Germinal center (tissue), 1 donor: ENCODE measurements around the gene PTRHD1.

Experiments
- DNase-seq: peaks from one replicate; pipeline ENCODE4 v3.0.0; 2012; ENCODE audit warnings: mixed read lengths, low spot score

PTRHD1 gene

DNA sequence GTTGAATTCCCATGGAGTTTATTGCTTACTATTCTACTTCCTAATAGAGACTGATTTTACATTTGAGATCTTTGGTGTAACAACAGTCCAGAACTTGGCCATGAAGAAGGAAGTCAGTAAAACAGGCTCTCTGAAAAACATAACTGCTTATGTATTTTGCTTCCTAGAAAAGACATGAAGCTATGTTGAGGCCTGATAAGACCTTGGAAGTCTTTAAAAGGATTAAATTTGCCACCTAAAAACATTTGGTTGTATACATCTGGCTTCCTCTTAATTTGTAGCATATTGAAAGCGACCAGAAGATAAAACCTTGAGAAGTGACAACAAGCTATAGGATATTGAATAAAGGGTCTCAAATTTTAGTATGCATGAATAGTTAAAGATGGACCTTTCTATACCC is 36.4 kb downstream of the PTRHD1 start:
- no peak for DNase-seq

DNA sequence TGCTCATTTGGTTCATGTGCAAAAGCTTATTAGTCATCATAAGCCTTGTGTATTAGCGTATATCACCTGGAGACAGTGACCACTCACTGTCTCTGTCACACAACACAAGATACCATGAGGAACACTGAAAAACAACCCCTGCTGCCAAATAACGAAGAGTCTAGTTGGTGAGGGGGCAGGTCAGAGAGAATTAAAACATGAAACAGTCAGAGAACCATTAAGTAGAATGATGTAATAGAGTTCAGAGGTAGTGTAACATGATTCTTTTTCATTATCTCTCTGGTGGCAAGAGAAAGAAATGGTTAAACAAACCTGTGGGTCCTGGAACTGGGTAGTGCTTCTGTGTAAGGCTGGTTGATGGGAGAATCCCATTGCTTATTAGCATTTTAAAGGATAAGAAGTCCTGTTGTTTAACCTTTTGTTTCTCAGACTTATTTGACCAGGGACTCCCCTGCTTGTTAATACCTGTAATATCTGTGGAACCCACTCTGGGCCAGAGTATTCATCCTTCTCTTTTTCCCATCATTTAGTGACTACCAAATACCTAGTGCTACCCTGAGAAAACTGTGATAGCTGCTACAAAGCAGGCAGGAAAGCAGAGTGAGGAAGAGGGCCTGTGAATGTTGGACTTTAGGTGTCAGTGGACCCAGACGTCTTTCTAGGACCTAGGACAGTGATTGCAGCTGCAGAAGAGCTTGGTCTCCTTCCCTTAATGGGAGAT is 38.0 kb downstream of the PTRHD1 start:
- DNase-seq, result no peak

- DNase-seq, result no peak
Observed at GRCh38 chr2:24749069-24749691, 44.0 kb downstream of the PTRHD1 start.

GRCh38 chr2:24747299-24747698 is 45.9 kb downstream of the PTRHD1 start:
- no peak for DNase-seq

- no peak for DNase-seq
Observed at GRCh38 chr2:24745825-24746224, 47.4 kb downstream of the PTRHD1 start.

GRCh38 chr2:24744356-24744755 is 48.8 kb downstream of the PTRHD1 start:
- no peak for DNase-seq

GRCh38 chr2:24743924-24744323 is 49.3 kb downstream of the PTRHD1 start:
- DNase-seq, result no peak

GRCh38 chr2:24742730-24743129 is 50.5 kb downstream of the PTRHD1 start:
- no peak for DNase-seq

DNA sequence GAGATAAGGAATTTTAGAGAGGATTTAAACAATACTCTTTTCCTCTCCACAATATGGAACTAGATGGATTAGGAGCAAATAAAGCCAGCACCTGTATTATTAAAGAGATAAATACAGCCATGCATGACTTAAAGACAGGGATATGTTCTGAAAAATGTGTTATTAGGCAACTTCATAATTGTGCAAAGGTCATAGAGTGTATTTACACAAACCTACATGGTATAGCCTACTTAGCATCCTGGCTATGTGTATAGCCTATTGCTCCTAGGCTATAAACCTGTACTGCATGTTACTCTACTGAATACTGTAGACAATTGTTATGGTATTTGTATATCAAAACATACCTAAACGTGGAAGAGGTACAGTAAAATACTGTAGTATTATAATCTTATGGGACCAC is 53.0 kb downstream of the PTRHD1 start:
- DNase-seq, result no peak
